ENCODE measurements around the gene CNN2.

The CNN2 gene

GRCh38 chr19:1041272-1041834, 14.9 kb downstream of the CNN2 start:
- H3K4me3 ChIP-seq (ENCODE audit: low read depth, low read length): peak overlapping the region; percentile 91
- no peak for TF ChIP-seq CTCF (IDR thresholded peaks at IDR 0.05; ENCODE audit: control insufficient read depth, extremely low read depth, insufficient read depth)
- no peak for DNase-seq (ENCODE audit: low read depth)

- no peak for DNase-seq (ENCODE audit: low read depth)
- no peak overlapping the region for H3K4me3 ChIP-seq (ENCODE audit: low read depth, low read length)
- no peak for TF ChIP-seq CTCF (IDR thresholded peaks at IDR 0.05; ENCODE audit: control insufficient read depth, extremely low read depth, insufficient read depth)
These were observed 15.7 kb downstream of the CNN2 start for GRCh38 chr19:1041835-1042685.

- TF ChIP-seq CTCF (IDR thresholded peaks at IDR 0.05; ENCODE audit: control insufficient read depth, extremely low read depth, insufficient read depth): no peak
- DNase-seq (ENCODE audit: low read depth): no peak
- no peak overlapping the region for H3K4me3 ChIP-seq (ENCODE audit: low read depth, low read length)
These were observed 16.5 kb downstream of the CNN2 start for GRCh38 chr19:1042689-1043511.

- no peak for DNase-seq (ENCODE audit: low read depth)
- no peak overlapping the region for H3K4me3 ChIP-seq (ENCODE audit: low read depth, low read length)
- no peak for TF ChIP-seq CTCF (IDR thresholded peaks at IDR 0.05; ENCODE audit: control insufficient read depth, extremely low read depth, insufficient read depth)
These were observed 18.8 kb downstream of the CNN2 start for GRCh38 chr19:1045247-1045603.

- TF ChIP-seq CTCF (IDR thresholded peaks at IDR 0.05; ENCODE audit: control insufficient read depth, extremely low read depth, insufficient read depth): no peak
- DNase-seq (ENCODE audit: low read depth): no peak
- H3K4me3 ChIP-seq (ENCODE audit: low read depth, low read length): no peak overlapping the region
These were observed 19.8 kb downstream of the CNN2 start for GRCh38 chr19:1046117-1046626.

GRCh38 chr19:1046836-1047695, 20.7 kb downstream of the CNN2 start:
- H3K4me3 ChIP-seq (ENCODE audit: low read depth, low read length): no peak overlapping the region
- DNase-seq (ENCODE audit: low read depth): no peak
- no peak for TF ChIP-seq CTCF (IDR thresholded peaks at IDR 0.05; ENCODE audit: control insufficient read depth, extremely low read depth, insufficient read depth)
